Purkinje cell (primary cell): ENCODE results near the gene ADAMTS13. TPM values are rescaled to one million over a fixed set of nuclear protein-coding genes. Genes with fewer than 3 reads are reported as not detected.

Source experiments
- polyA plus RNA-seq: library from polyadenylated mRNA; unstranded; fragments of >200 nt; fragmentation: Nextera tagmentation; gene quantifications from 2 replicates; pipeline ENCODE4 v1.2.1, GENCODE V29; 2014

The ADAMTS13 gene
- 1.7 and 3.4 TPM in 2 replicates for polyA plus RNA-seq

GRCh38 chr9:133421615-133422542 lies at the start of gene ADAMTS13:
Gene ADAMTS13, plus strand, starts transcription at chr9:133422367. Its CDS starts 77 bp downstream, at chr9:133422444.

GRCh38 chr9:133375724-133376654 lies 46.2 kb upstream of the ADAMTS13 start, which contains the start of the genes STKLD1 and SURF4:
Gene STKLD1, plus strand, starts transcription at chr9:133376366. Its CDS starts 108 bp downstream, at chr9:133376474.
Gene SURF4, minus strand, starts transcription at chr9:133376060. Its CDS starts 91 bp downstream, at chr9:133375969.

GRCh38 chr9:133417541-133418461 lies 4.4 kb upstream of the ADAMTS13 start, which contains the start of gene REXO4:
Gene REXO4, minus strand, starts transcription at chr9:133418010. Its CDS starts 166 bp downstream, at chr9:133417844.

GRCh38 chr9:133459476-133460404 lies 37.6 kb downstream of the ADAMTS13 start, which contains the start of gene CACFD1:
Gene CACFD1, plus strand, starts transcription at chr9:133459978. Its CDS starts 89 bp downstream, at chr9:133460067.

GRCh38 chr9:133478851-133479711 lies 56.9 kb downstream of the ADAMTS13 start, which contains the start of gene SLC2A6:
Gene SLC2A6, minus strand, starts transcription at chr9:133479099. Its CDS starts 40 bp downstream, at chr9:133479059.

Other genes with a start within 250 kb of the ADAMTS13 start
- gene OBP2B, start 213.1 kb upstream of the ADAMTS13 start, polyA plus RNA-seq, result not detected in 2 replicates
- gene ABO, start 147.2 kb upstream of the ADAMTS13 start, polyA plus RNA-seq, result 0.10 TPM in 1 of 2 replicates, not detected in the other
- 4.8 and 8.1 TPM in 2 replicates for gene SURF6, start 86.2 kb upstream of the ADAMTS13 start, polyA plus RNA-seq
- gene MED22, start 74.2 kb upstream of the ADAMTS13 start, polyA plus RNA-seq, result 0.97 and 3.0 TPM in 2 replicates
- 318 and 345 TPM in 2 replicates for gene RPL7A, start 74.1 kb upstream of the ADAMTS13 start, polyA plus RNA-seq
- gene SURF1, start 65.9 kb upstream of the ADAMTS13 start, polyA plus RNA-seq, result 25.1 and 26.8 TPM in 2 replicates
- 4.0 and 15.7 TPM in 2 replicates for gene SURF2, start 65.8 kb upstream of the ADAMTS13 start, polyA plus RNA-seq
- 15.6 and 35.0 TPM in 2 replicates for gene SURF4, start 46.3 kb upstream of the ADAMTS13 start, polyA plus RNA-seq
- gene STKLD1, start 46.0 kb upstream of the ADAMTS13 start, polyA plus RNA-seq, result 4.9 TPM in 1 of 2 replicates, not detected in the other
- gene REXO4, start 4.4 kb upstream of the ADAMTS13 start, polyA plus RNA-seq, result 4.1 TPM in 2 replicates
- gene CACFD1, start 37.6 kb downstream of the ADAMTS13 start, polyA plus RNA-seq, result 1.3 and 11.2 TPM in 2 replicates
- 11.9 TPM in 2 replicates for gene SLC2A6, start 56.7 kb downstream of the ADAMTS13 start, polyA plus RNA-seq
- not detected in 2 replicates for gene MYMK, start 102.6 kb downstream of the ADAMTS13 start, polyA plus RNA-seq
- gene ADAMTSL2, start 112.3 kb downstream of the ADAMTS13 start, polyA plus RNA-seq, result 0.52 TPM in 1 of 2 replicates, not detected in the other
- gene FAM163B, start 187.0 kb downstream of the ADAMTS13 start, polyA plus RNA-seq, result not detected in 2 replicates
- gene DBH, start 214.0 kb downstream of the ADAMTS13 start, polyA plus RNA-seq, result not detected in 2 replicates